Kidney (tissue), 14 donors: ENCODE measurements around the gene VAC14. TPM values are rescaled to one million over a fixed set of nuclear protein-coding genes. Genes with fewer than 3 reads are reported as not detected.

ENCODE experiments used
- DNase-seq, 5 donors: peaks; one replicate each; pipeline ENCODE4 v3.0.0-alpha.2; 2013 to 2020
- FAIRE-seq: peaks from 2 replicates; lab custom pipeline; 2012; peaks lifted over from hg19 to GRCh38; lab: Jason Lieb, UNC
- H3K27ac ChIP-seq, 2 donors: one replicate each; pipeline ENCODE4 v1.7.0; 2013; ENCODE audit warnings: low read depth in 2 of 2, low read length in 2 of 2, inconsistent platforms in 1 of 2
- H3K27me3 ChIP-seq: one replicate; pipeline ENCODE4 v1.7.1; 2013; ENCODE audit warnings: low read length, inconsistent platforms; ENCODE audit not compliant: control insufficient read depth, insufficient read depth
- H3K36me3 ChIP-seq, 3 donors: one replicate each; pipeline versions ENCODE4 v1.7.0 to v1.7.1; 2013; ENCODE audit warnings: low read length in 3 of 3, control low read depth in 1 of 3, inconsistent platforms in 1 of 3; ENCODE audit not compliant: insufficient read depth in 3 of 3, control insufficient read depth in 2 of 3
- H3K4me1 ChIP-seq, 3 donors: one replicate each; pipeline versions ENCODE4 v1.7.0 to v1.7.1; 2013; ENCODE audit warnings: low read length in 3 of 3, inconsistent platforms in 1 of 3, low read depth in 1 of 3; ENCODE audit not compliant: control insufficient read depth in 2 of 3, insufficient read depth in 2 of 3
- H3K4me3 ChIP-seq, 3 donors: one replicate each; pipeline versions ENCODE4 v1.7.0 to v1.8.1; 2013; ENCODE audit warnings: low read length in 3 of 3, control low read depth in 1 of 3, inconsistent platforms in 1 of 3
- H3K9ac ChIP-seq, 3 donors: one replicate each; pipeline versions ENCODE4 v1.7.0 to v1.7.1; 2013; ENCODE audit warnings: low read length in 3 of 3, control low read depth in 1 of 3, inconsistent platforms in 1 of 3
- H3K9me3 ChIP-seq, 3 donors: one replicate each; pipeline versions ENCODE4 v1.7.0 to v1.7.1; 2013; ENCODE audit warnings: low read length in 3 of 3, control low read depth in 1 of 3, inconsistent platforms in 1 of 3; ENCODE audit not compliant: control insufficient read depth in 2 of 3, insufficient read depth in 1 of 3
- intact Hi-C: fragments of 100-400 bp; cut with DNase I; formaldehyde crosslinking; loops from one replicate; pipeline ENCODE4 v1.11.1; 2022
- polyA plus RNA-seq: library from polyadenylated mRNA; stranded (reverse); fragments of 350-450 nt; fragmentation: Illumina TruSeq; extraction: RNeasy Lipid Tissue Mini Kit (QIAGEN cat#74804); gene quantifications from one replicate; pipeline ENCODE4 v1.2.3, GENCODE V29; 2014; ENCODE audit warnings: low read depth, low replicate concordance; ENCODE audit not compliant: insufficient read depth
- total RNA-seq: library from RNA; stranded (reverse); fragmentation: NEBNext Ultra II Directional; extraction: Animal tissue kit (Norgen Biotek cat#: 25700); gene quantifications from one replicate; pipeline ENCODE4 v1.2.1, GENCODE V29; 2021
- TF ChIP-seq, protein P1 (sequence below): IDR thresholded peaks from 3 replicates; pipeline ENCODE4 v1.5.1; 2012; ENCODE audit warnings: mild to moderate bottlenecking, moderate library complexity, borderline replicate concordance; ENCODE audit not compliant: insufficient read depth; ENCODE audit errors: extremely low read depth
- donor health status: control.
- donor health status: control.
- donor health status: control.
- donor health status: control.
- donor health status: control.
- donor health status: DM: yes; HTN: yes; CAD: no.
- donor health status: Normal renal cell carcinoma (clear cell type).

VAC14 gene
- total and polyA plus RNA-seq, 2 donors from 2014 or later, result 36.8 to 41.9 TPM

DNA sequence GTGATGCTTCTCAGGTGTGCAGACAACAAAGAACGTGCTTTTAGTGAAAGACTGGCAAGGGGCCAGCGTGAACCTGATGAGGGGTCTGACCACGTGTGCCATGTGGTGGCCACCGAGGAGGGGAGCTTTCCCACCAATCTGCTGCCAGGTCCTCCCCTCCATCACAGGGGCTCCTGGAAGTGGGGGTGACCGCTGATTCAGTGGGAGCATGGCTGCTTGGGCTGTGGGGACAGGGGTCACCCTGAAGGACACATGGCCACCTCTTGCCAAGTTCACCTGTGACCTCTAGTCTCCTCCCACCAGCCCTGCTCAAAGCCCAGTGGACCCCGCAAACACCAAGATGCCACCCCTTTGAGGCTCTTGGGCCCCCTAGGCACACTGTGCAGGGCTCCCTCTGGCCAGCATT, 77.2 kb downstream of the VAC14 start:
- H3K36me3 ChIP-seq, result peaks cover 0 to 5% (median 0%) of the 10 kb centered on the region in 3 donors
- TF ChIP-seq, protein P1, sequence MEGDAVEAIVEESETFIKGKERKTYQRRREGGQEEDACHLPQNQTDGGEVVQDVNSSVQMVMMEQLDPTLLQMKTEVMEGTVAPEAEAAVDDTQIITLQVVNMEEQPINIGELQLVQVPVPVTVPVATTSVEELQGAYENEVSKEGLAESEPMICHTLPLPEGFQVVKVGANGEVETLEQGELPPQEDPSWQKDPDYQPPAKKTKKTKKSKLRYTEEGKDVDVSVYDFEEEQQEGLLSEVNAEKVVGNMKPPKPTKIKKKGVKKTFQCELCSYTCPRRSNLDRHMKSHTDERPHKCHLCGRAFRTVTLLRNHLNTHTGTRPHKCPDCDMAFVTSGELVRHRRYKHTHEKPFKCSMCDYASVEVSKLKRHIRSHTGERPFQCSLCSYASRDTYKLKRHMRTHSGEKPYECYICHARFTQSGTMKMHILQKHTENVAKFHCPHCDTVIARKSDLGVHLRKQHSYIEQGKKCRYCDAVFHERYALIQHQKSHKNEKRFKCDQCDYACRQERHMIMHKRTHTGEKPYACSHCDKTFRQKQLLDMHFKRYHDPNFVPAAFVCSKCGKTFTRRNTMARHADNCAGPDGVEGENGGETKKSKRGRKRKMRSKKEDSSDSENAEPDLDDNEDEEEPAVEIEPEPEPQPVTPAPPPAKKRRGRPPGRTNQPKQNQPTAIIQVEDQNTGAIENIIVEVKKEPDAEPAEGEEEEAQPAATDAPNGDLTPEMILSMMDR, result no peak
- no peak overlapping the region for H3K9ac ChIP-seq
- H3K9me3 ChIP-seq, result peaks cover 0 to 4% (median 0%) of the 10 kb centered on the region in 3 donors
- DNase-seq (no peak), FAIRE-seq (no peak)
- H3K4me3 ChIP-seq, result no peak overlapping the region
- peaks cover 0 to 30% (median 24%) of the 10 kb centered on the region in 3 donors for H3K4me1 ChIP-seq
- intact Hi-C loops, result no loop called here
- H3K27ac ChIP-seq, result no peak overlapping the region
- no peaks in the 10 kb centered on the region for H3K27me3 ChIP-seq

DNA sequence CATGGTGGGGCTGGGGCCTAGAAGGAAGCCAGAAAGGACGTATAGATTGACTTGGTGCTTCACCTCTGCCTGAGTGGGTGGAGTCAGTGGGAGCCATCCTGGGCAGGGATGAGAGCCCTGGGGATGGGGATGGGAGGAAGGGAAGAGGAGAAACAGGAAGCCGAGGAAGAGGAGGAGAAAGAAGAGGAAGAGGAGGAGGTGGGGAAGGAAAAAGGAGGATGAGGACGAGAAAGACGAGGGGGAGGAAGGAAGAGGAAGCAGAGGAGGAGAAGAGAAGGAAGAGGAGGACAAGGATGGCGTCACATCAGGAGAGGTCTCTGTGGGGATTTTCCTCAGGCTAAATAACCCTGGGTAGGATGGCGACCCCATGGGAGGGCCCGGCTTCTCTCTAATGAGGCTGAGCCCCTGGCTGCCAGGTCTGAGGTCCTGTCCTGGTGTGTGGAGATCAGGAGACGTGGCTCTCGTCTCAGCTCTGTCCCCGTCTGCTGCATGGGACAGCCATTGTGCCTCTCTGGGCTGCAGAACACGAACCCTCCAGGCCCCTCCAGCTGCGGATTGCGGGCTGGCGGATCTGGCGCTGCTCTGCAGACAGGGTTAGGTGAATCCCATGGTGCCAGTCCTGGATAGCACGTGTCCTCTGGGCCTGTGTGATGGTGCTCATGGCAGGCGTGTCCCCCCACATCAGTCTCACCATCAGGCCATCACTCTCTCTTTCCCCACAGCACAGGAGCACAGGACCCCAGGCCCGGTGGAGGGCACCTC, 79.6 kb downstream of the VAC14 start:
- FAIRE-seq (no peak), DNase-seq (no peak)
- Histone ChIP-seq H3K9me3 (peaks cover 0 to 4% (median 0%) of the 10 kb centered on the region in 3 donors), H3K36me3 (peaks cover 0 to 5% (median 0%) of the 10 kb centered on the region in 3 donors), H3K9ac (no peak overlapping the region), H3K27me3 (no peaks in the 10 kb centered on the region), H3K4me3 (no peak overlapping the region), H3K4me1 (peaks cover 0 to 25% (median 25%) of the 10 kb centered on the region in 3 donors), H3K27ac (no peak overlapping the region)
- intact Hi-C loops, result no loop called here
- TF ChIP-seq, protein P1, result no peak

DNA sequence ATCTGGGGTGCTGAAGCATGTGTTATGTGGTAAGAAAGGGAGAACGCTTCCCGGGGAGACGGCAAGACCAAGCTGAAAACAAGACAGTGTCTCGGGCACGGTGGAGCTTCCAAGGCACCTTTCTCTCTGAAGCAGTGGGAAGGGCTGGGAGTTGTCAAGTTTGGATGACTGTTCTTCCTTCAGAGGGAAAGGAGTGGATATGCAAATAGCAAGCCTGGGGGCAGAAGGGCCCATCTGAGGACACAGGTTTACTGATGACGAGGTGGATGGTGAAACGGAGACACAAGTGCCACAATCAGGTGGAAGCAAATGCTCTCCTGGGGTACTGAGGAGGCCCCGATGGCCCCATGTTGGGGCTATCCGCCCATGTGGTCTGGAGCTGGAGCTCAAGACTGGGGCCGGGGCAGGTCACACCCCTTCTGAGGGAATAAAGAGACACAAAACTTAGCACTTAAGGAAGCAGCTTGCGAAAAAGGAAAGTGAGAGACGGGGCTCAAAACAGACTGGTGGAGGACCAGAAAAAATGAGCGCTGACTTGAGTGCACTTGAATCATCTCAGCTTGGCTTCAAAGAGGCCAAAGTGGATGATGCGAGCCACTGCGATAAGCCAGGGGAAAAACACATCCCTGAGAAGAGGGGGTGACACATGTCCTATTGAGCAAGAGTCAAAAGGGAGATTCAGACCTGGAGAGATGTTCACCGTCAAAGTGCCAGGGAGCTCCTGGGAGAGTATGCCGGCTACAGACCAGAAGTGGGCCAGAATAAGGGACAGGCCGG, 80.3 kb downstream of the VAC14 start:
- TF ChIP-seq, protein P1, result no peak
- Histone ChIP-seq H3K27me3 (no peaks in the 10 kb centered on the region), H3K4me1 (peaks cover 0 to 26% (median 24%) of the 10 kb centered on the region in 3 donors), H3K36me3 (peaks cover 0 to 5% (median 0%) of the 10 kb centered on the region in 3 donors), H3K9ac (no peak overlapping the region), H3K9me3 (peaks cover 0 to 4% (median 0%) of the 10 kb centered on the region in 3 donors), H3K4me3 (no peak overlapping the region), H3K27ac (no peak overlapping the region)
- no peak for FAIRE-seq
- intact Hi-C loops, result no loop called here
- no peak for DNase-seq
